ENCODE results near the gene PVRIG.
"Not testable (repeated sequence)": the region's sequence is repeated elsewhere in the genome, so short reads cannot be mapped to it uniquely, and the experiment has no call there.

The PVRIG gene

DNA sequence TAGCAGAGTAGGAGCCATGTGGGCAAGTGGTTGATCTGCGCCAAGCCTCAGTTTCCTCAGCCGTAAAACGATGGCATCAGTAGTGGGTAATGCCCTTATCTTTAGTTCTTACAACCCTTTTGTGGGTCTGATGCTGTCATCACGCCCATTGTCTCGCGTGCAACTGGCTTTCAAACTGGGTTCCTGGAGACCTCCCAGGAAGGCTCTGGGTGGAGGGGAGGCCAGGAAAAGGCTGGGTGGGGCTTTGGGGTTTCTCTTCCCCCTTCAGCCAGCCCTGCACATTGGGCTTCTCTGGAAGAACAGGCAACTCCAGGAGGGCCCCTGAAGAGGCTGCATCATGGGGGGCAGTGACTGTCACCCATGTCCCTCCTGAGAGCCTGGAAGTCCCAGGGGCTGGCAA is 5.1 kb downstream of the PVRIG start:
- DNase-seq (ENCODE audit: low read depth in 3 of 3, low spot score in 1 of 3) = not testable (repeated sequence)

DNA sequence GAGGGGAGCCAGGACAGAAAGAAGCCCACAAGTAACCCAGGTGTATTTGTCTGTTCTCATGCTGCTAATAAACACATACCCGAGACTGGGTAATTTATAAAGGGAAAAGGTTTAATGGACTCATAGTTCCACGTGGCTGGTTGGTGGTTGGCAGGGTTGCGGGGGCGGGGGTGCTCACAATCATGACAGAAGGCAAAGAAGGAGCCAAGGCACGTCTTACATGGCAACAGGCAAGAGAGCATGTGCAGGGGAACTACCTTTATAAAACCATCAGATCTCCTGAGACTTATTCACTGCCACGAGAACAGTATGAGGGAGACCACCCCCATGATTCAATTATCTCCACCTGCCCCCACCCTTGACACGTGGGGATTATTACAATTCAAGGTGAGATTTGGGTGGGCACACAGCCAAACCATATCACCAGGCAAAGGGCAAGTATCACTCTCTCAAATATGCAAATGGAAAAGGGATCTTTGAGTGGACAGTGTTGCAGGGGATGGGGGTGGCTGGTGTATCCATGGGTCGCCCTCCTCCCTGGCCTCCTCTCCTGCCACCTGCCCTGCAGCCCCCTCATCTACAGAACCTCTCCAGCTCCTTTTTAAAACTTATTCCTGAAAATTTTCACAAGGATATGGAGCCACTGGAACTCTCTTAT is 15.0 kb downstream of the PVRIG start:
- DNase-seq (ENCODE audit: low read depth in 3 of 3, low spot score in 1 of 3) = not testable (repeated sequence)

- not testable (repeated sequence) for DNase-seq (ENCODE audit: low read depth in 3 of 3, low spot score in 1 of 3)
These were observed 20.2 kb downstream of the PVRIG start for GRCh38 chr7:100239975-100240374.

DNA sequence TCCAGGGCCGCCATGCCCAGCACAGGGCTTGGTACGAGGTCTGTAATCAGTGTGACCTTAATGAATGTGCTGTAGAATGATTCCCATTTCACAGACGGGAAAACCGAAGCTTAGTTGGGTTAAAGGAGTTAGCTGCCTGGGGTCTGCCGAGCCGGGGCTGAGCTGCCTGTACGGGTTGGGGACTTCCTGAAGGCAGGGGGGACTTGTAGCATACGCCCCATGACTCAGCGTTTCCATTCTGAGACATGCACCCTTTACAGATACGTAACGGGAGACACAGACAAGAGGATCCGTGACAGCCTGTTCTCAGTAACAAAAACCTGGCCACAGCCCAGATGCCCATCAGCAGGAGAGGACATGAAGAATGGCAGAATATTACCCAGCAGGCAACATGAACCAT is 23.6 kb downstream of the PVRIG start:
- peak in 2 of 3 donors; percentile 29 to 31 for DNase-seq (ENCODE audit: low read depth in 3 of 3, low spot score in 1 of 3)

DNA sequence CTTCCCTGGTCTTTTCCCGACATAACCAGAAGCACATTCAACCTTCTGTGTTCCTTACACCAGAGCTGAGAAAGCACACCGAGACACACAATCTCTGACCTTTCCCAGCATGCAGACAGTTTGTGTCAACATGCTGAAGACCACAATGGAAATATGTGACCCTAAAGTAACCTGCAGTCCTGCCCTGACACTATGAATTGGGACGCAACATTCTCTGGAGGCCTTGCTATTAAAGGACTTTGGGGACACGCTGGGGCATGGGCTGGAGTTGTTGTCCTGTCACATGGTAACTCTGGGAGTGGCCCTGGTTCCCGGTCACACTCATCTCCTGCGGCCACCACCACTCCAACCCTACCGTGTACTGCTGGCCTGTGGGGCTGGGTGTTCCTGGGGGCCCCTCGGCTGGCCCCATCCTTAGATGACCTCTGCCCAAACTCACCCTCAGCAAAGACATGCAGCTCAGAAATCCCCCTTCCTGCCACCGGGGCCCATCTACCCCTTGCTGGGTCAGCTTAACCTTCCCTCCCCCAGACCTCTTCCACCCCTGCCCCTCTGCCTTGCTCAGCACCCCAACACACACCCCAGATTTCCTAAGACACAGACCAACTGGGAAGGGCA is 25.3 kb downstream of the PVRIG start:
- DNase-seq (ENCODE audit: low read depth in 3 of 3, low spot score in 1 of 3) = not testable (repeated sequence)

DNA sequence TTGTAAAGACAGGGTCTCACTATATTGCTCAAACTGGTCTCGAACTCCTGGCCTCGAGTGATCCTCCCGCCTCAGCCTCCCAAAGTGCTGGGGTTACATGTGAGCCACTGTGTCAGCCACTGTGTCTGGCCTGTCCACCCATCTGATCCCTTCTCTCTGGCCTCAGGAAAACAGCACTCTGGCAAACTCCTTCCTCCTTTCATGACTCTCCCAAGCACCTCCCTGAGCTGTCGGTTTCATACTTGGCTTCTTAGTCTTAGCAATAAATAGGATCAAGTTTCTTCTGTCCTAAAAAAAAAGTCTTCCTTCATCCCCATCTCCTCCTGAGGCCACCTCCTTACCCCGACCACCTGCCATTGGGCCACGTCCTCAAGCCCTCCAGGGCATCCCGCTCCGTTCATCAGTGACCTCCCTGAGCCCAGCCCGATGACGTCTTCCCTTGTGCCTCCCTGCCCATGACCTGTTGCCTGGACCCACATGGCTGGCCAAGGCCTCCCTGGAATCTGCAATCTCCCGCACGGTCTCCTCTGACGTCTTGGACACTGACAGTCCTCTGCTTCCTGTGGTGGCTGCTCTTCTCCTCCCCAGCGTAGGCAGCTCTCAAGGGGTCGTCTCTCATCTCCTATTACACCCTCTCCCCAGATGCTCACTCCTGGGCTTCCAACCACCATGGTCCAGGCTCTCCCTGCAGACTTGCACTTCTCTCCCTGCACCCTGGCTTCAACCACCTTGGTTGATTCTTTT is 26.5 kb downstream of the PVRIG start:
- DNase-seq (ENCODE audit: low read depth in 3 of 3, low spot score in 1 of 3) = not testable (repeated sequence)

- DNase-seq (ENCODE audit: low read depth in 3 of 3, low spot score in 1 of 3) = not testable (repeated sequence)
These were observed 27.1 kb downstream of the PVRIG start for GRCh38 chr7:100246865-100247137.

DNA sequence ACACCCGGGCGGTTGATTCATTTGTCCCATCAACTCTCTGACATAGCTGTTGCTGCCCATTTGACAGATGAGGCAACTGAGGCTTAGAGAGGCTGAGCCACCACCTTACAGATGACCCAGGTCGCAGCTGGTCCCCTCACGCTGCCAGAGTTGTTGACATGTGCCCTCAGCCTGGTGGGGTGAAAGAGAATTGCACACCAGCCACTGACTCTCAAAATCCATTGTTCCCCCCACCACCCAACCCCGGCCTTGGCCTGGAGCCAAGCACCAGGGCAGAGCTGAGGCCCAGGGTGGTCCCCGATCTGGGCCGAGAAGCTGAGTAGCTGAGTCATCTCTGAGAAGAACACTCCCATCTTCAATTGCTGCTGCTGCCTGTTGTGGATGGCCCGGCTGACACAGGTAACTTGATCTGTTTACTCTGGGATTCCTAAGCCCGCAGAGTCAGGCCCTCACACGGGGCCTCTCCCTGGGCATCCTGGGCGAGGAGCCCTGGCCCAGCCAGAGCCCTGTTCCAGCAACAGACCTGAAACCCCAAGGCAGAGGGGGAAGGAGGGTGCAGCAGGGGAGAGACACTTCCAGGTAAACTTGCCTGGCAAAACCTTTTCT is 27.5 kb downstream of the PVRIG start:
- DNase-seq (ENCODE audit: low read depth in 3 of 3, low spot score in 1 of 3) = no peak

GRCh38 chr7:100248483-100248882 is 28.7 kb downstream of the PVRIG start:
- no peak for DNase-seq (ENCODE audit: low read depth in 3 of 3, low spot score in 1 of 3)

DNA sequence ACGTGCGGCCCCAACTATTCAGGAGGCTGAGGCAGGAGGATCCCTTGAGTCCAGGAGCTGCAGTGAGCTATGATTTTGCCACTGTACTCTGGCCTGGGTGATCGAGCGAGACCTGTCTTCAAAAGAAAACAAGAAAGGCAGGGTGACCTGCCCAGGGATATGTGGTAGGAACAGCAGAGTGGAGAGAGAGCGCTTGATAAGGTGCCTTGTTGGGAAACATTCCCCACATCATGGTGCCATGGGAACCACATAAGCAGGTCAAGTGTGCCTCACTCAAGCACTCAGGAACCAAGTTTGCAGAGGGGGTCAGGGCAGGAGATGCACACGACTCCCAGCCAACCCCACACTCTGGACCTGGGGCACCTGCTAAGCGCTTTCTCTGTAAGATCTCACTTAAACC is 37.3 kb downstream of the PVRIG start:
- no peak for DNase-seq (ENCODE audit: low read depth in 3 of 3, low spot score in 1 of 3)

DNA sequence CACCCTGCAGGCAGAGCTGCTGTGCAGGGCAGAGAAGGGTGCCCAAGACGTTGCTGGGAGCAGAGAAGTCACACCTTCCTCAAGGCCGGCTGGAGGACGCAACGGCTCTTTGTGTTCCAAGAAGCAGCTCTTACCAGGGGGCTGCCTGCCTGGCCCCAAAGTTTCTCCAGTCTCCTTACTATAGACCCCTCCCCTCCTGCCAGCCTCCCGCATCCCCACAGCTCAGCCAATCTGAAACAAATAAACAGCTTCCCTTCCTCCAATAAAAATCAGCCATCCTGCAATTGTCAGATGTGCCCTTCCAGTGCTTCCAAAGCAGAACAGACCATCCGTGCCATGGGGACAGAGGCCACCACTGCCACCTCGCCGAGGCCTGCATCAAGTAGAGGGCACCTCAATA is 40.2 kb downstream of the PVRIG start:
- DNase-seq (ENCODE audit: low read depth in 3 of 3, low spot score in 1 of 3) = not testable (repeated sequence)

DNA sequence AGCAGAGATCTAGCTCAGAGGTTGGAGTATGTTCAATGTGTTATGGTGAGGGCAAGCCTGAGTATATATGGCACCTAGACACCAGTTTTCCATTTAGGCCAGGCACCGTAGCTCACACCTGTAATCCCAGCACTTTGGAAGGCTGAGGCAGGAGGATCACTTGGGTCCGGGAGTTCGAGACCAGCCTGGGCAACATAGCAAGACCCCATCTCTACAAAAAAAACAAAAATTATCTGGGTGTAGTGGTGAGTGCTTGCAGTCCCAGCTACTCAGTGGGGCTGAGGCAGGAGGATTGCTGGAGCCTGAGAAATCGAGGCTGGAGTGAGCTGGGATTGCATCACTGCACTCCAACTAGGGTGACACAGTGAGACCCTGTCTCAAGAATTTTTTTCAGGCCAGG is 43.1 kb downstream of the PVRIG start:
- DNase-seq (ENCODE audit: low read depth in 3 of 3, low spot score in 1 of 3) = not testable (repeated sequence)

GRCh38 chr7:100264223-100264622 is 44.5 kb downstream of the PVRIG start:
- DNase-seq (ENCODE audit: low read depth in 3 of 3, low spot score in 1 of 3) = not testable (repeated sequence)

GRCh38 chr7:100264669-100265165 is 45.0 kb downstream of the PVRIG start:
- DNase-seq (ENCODE audit: low read depth in 3 of 3, low spot score in 1 of 3) = not testable (repeated sequence)

- DNase-seq (ENCODE audit: low read depth in 3 of 3, low spot score in 1 of 3) = not testable (repeated sequence)
These were observed 46.1 kb downstream of the PVRIG start for GRCh38 chr7:100265851-100266250.

DNA sequence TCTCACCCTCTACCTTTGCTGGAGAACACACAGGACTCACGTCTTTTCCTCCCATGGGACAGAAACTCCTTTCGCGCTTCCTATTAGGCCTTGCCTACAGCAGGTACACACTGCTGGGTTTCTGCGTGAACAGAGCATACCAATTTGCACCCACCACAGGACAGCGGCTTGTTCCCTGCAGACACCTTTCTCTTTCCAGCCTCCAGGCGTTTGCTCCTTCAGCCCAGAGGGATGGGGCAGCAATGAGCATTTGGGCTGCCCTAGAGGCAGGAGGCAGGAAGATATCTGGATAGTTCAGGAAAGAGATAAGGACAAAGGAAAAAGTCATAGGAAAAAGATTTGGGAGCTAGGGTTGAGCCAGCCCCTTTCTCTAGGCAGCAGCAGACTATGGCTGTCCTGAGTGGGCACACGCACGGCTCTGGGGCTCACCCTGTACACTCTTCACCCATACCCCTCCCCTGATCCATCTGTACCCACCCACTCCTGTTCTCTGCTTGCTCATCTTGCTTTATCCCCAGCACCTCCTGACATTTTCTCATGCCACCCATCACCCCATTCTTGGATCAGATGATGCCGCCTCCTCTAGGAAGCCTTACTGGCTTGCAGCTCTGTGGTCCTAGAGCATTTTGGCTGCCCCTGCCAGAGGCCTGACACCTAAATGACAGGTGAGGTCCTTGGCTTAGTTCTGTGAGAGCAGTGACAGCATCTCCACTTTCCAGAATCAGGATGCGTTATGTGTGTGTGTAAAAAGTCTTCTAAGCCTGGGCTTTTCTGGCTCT is 47.0 kb downstream of the PVRIG start:
- DNase-seq (ENCODE audit: low read depth in 3 of 3, low spot score in 1 of 3) = no peak

DNA sequence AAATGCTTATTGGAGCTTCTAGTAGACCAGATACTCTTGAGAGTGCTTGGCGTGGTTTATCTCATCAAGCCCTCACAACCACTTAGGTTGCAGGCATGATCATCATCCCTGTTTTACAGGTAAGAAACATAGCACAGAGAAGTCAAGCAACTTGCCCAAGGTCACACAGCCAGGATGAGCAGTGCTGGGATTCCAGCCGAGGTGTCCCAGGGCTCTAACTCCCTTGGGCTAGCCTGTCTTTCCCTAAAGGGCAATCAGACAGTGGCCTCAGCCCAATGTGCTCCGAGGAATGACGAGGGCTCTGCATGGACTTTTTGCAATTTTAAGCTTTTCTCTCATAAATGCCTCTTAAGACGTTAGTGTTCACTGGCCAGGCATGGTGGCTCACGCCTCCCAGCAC is 47.9 kb downstream of the PVRIG start:
- no peak for DNase-seq (ENCODE audit: low read depth in 3 of 3, low spot score in 1 of 3)

GRCh38 chr7:100268882-100269281 is 49.1 kb downstream of the PVRIG start:
- not testable (repeated sequence) for DNase-seq (ENCODE audit: low read depth in 3 of 3, low spot score in 1 of 3)

- DNase-seq (ENCODE audit: low read depth in 3 of 3, low spot score in 1 of 3) = not testable (repeated sequence)
These were observed 49.7 kb downstream of the PVRIG start for GRCh38 chr7:100269306-100270045.
